Dedifferentiated amniotic fluid mesenchymal stem cell (primary cell): ENCODE measurements around the gene F12.

Experiments
- DNase-seq: peaks from one replicate; pipeline ENCODE4 v3.0.0-alpha.2; 2016; ENCODE audit errors: extremely low spot score

Gene F12

GRCh38 chr5:177446200-177447065 lies 37.1 kb upstream of the F12 start, which contains the start of gene PRR7:
Gene PRR7, plus strand, starts transcription at chr5:177446814. Its CDS starts 8,254 bp downstream, at chr5:177455068.
- no peak for DNase-seq

DNA sequence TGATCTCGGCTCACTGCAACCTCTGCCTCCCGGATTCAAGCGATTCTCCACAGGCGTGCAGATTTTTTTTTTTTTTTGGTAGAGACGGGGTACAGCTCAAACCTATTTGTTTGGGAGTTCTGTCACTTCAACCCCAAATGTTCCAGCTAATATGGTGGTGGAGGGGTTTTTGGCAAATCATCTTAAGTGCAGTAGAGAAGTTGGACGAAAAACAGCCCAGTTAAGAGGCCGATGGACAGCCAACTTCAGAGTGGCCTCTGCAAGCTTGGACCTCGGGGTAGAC lies 36.5 kb upstream of the F12 start:
- DNase-seq = no peak

DNA sequence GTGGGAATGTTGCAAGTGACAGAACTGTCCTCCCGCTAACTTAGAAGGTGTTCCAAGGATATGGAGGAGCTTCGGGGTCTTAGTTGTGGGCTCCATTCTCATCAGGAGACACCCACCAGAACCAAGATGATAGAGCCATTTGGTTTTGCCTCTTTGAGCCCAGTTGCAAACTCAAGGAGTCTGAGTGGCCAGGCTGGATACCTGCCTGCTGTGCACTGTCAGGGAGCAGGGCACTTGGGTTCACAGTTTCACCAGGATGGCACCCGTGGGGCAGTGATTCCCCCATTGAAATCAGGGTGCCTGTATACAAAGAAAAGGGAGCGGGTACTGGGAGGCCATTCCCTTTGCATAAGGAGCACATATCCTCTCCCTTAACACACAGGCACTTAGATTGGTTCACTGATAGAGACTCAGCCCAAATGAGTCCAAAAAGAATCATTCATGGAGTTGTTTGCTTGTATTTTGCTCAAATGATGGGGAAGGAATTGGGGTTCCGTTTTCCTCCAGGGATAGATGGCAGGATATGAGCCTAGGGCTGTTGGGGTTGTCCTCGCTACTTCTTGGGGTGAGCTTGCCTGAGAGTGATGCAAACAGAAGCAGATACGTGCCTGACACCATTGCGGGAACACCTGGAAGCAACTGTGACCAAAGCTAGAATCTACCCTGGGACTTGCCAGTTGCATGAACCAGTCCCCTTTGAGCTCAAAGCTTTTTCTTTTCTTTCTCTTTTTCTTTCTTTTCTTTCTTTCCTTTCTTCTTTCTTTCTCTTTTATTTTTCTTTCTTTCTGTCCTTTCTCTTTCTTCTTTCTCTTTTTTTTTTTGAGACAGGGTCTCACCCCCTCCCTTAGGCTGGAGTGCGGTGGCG lies 35.9 kb upstream of the F12 start:
- DNase-seq = no peak

- no peak for DNase-seq
Measured at GRCh38 chr5:177444106-177445051, 35.0 kb upstream of the F12 start.

- DNase-seq = no peak
Measured at GRCh38 chr5:177443144-177443983, 34.0 kb upstream of the F12 start.

GRCh38 chr5:177442066-177442826 lies 32.9 kb upstream of the F12 start:
- no peak for DNase-seq

DNA sequence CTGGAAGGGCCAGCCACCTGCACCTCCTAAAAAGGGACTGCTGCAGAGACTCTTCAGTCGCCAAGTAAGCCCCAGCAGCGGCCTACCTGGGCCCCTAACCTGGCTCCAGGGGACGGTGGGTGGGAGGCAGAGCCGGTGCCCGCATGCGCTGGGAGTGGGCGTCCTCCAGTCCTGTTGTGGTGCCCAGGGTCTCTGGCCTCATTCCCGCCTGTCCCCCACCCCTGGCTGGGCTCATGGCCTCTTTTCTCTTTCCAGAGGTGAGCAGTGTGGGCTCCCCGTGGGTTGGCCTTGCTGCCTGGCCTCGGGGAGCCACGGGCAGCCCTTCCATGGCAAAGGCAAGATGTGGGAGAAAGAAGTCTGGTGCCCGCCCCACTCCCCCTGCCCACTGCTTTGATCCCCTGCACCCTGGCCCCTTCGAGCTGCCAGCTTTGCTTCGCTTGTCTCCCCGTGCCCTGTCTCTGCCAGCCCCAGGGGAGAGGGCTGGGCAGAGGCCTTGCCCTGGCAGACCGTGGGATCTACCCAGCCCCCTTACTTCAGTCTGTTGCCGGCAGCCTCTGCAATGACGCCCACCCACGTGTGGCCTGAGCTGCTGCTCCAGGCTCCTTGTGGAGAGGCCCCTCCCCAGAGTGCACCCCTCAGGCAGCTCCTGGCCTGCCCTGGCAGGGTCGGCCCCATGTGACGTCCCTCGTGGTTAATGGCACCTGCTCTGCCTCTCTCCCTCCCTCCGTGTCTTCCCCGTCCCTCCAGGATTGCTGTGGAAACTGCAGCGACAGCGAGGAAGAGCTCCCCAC lies 31.8 kb upstream of the F12 start:
- no peak for DNase-seq

DNA sequence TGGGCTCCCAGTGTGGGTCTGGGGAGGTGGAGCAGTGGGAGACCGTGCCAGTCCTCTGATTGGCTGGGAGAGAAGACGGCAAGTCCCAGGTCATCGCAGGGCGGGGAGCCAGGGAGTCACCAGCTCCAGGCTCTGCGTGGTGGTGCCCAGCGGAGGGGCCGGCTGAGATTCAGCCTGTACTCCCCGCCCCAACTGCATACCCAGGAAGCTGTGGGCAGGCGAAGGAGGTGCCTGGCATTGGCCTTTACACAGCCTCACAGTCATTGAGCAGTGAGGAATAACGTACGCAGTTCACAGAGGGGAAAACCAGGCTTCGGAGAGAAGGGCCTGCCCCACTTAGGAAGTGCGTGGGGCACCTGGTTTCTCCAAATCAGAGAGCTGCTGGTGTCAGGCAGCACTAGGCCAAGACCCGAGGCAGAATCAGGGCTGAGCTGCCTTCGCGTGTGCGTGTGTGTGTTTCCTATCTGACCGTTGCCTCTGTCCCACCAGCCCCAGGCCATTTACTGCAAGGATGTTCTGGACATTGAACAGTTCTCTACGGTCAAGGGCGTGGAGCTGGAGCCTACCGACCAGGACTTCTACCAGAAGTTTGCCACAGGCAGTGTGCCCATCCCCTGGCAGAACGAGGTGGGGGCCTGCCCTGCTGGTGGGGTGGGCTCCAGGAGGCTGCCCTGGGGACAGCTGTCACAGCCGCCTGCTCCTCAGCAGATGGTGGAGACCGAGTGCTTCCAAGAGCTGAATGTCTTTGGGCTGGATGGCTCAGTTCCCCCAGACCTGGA lies 31.0 kb upstream of the F12 start:
- DNase-seq = no peak

DNA sequence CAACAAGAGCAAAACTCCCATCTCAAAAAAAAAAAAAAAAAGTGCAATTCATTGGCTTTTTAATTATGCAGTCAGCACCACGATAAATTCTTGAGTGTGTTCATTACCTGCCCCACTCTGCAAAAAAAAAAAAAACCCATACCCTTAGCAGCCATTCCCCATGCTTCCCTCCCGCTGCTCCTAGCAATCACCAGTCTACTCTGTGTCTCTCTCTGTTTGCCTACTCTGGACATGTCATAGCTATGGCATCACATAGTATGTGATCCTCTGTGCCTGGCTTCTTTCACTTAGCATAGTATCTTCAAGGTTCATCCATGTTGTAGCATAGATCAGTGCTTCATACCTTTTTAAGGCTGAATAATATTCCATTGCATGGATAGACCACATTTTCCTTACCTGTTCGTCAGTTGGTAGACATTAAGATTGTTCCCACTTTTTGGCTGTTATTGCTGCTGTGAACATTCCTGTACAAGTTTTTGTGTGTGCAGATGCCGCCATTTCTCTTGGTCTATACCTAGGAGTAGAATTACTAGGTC lies 30.2 kb upstream of the F12 start:
- DNase-seq = no peak

- no peak for DNase-seq
Measured at GRCh38 chr5:177438468-177438867, 29.1 kb upstream of the F12 start.

DNA sequence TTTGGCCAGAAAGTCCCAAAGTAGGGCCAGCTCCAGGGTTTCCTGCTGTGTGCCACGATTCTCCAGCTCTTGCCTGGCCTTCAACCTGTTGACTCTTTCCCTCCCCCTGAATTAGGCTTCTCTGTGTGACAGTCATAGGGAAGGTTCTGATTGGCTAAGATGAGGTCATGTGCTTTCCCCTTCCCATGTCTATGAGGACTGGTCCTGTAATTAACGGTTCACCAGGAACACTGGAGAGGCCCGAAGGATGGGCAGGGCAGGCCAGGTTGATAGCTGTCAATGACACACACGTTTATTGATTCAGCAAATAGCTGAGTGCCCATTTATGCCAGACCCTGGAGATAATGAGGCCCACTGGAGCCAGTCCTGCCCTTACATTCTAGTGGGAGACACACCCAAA lies 28.3 kb upstream of the F12 start:
- no peak for DNase-seq

DNA sequence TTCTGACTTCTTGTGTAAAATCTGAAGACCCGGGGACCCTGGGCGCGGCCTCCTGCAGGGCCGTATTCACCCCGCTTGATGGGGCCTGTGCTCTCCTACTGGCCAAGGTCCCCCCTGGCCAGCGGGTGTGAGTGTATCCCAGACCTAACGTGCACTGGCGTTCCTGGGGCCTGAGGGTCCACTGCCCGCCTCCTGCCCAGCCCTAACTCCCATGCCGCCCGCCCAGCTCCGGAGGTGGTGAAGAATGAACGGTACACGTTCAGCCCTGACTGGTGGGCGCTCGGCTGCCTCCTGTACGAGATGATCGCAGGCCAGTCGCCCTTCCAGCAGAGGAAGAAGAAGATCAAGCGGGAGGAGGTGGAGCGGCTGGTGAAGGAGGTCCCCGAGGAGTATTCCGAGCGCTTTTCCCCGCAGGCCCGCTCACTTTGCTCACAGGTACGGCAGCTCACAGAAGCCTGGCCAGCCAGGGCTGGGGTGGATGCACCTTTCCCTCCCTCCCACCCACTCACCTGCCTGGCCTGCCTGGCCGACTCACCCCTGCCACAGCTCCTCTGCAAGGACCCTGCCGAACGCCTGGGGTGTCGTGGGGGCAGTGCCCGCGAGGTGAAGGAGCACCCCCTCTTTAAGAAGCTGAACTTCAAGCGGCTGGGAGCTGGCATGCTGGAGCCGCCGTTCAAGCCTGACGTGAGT lies 26.6 kb upstream of the F12 start:
- no peak for DNase-seq

GRCh38 chr5:177434942-177435738 lies 25.8 kb upstream of the F12 start:
- DNase-seq = no peak

GRCh38 chr5:177434437-177434836 lies 25.1 kb upstream of the F12 start:
- no peak for DNase-seq

DNA sequence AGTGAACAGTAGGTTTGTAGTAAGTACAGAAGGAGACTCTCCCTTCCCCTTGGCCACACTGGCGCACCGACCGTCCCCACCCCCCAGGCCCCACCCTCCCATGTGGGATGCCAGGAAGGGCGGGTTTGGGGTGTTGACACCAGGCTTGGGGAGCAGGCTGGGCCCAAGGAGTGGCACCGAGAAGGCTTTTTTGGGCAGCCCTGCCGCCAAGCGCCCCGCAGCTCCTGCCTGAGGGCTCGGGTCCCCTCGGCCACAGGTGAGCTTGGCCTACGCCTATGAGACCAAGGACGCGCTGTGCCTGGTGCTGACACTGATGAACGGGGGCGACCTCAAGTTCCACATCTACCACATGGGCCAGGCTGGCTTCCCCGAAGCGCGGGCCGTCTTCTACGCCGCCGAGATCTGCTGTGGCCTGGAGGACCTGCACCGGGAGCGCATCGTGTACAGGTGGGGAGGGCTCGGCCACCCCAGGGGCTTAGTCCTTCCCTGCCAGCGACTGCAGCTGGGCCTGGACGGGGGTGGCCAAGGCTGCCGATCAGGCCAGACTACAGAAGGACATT lies 24.4 kb upstream of the F12 start:
- DNase-seq = no peak

DNA sequence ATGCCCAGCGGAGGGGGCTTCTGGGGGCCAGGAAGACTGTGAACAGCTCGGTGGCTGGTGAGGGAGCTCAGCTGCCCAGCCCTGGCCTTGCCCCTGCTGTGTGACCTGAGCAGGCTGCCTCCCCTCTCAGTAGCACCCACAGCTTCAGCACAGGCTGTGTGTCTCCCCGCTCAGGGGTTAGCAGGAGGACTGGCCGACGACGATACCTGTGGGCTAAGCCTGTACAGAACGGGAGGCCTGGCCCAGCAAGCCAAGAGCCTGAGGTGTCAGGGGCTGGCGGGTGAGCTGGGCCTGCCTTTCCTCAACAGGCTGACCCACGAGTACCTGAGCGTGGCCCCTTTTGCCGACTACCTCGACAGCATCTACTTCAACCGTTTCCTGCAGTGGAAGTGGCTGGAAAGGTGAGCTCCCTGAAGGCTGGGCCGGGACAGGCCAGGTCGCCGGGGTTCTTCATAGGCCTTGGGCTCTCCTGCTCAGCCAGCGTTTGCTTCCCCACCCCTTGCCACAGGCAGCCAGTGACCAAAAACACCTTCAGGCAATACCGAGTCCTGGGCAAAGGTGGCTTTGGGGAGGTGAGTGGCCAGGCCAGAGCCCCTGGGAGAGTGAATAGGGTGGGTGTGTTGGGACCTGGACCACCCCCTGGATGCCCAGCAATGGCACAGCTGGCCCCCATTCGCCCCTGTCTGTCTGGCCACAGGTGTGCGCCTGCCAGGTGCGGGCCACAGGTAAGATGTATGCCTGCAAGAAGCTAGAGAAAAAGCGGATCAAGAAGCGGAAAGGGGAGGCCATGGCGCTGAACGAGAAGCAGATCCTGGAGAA lies 23.7 kb upstream of the F12 start:
- DNase-seq = no peak
